Activated T-cell treated with anti-CD3 and anti-CD28 coated beads for 4 hours (primary cell): ENCODE data around the gene FHIP2A.
"Not testable (repeated sequence)": the region's sequence is repeated elsewhere in the genome, so short reads cannot be mapped to it uniquely, and the experiment has no call there.

Experiments
- DNase-seq: peaks from one replicate; pipeline ENCODE4 v3.0.0-alpha.2; 2020

FHIP2A gene

GRCh38 chr10:114821293-114821914 lies at the start of gene FHIP2A:
Gene FHIP2A, plus strand, starts transcription at chr10:114821780. Its CDS starts 299 bp downstream, at chr10:114822079.
- peak; percentile 77 for DNase-seq

- DNase-seq: no peak
Measured at GRCh38 chr10:114772496-114773196, 48.9 kb upstream of the FHIP2A start.

- no peak for DNase-seq
Measured at GRCh38 chr10:114773197-114773532, 48.4 kb upstream of the FHIP2A start.

- DNase-seq: not testable (repeated sequence)
Measured at GRCh38 chr10:114775082-114775481, 46.5 kb upstream of the FHIP2A start.

GRCh38 chr10:114777415-114777814 lies 44.2 kb upstream of the FHIP2A start:
- DNase-seq: no peak

GRCh38 chr10:114779803-114780576 lies 41.6 kb upstream of the FHIP2A start:
- no peak for DNase-seq

GRCh38 chr10:114780577-114781184 lies 40.9 kb upstream of the FHIP2A start:
- no peak for DNase-seq

GRCh38 chr10:114782666-114783065 lies 38.9 kb upstream of the FHIP2A start:
- no peak for DNase-seq

GRCh38 chr10:114783686-114784085 lies 37.9 kb upstream of the FHIP2A start:
- no peak for DNase-seq

GRCh38 chr10:114786492-114786891 lies 35.1 kb upstream of the FHIP2A start:
- DNase-seq: not testable (repeated sequence)

- DNase-seq: not testable (repeated sequence)
Measured at GRCh38 chr10:114787131-114787530, 34.4 kb upstream of the FHIP2A start.

GRCh38 chr10:114791768-114792167 lies 29.8 kb upstream of the FHIP2A start:
- no peak for DNase-seq

GRCh38 chr10:114795039-114795438 lies 26.5 kb upstream of the FHIP2A start:
- DNase-seq: no peak

GRCh38 chr10:114800361-114800760 lies 21.2 kb upstream of the FHIP2A start:
- DNase-seq: no peak

- DNase-seq: no peak
Measured at GRCh38 chr10:114801411-114801813, 20.2 kb upstream of the FHIP2A start.

- no peak for DNase-seq
Measured at GRCh38 chr10:114802177-114802576, 19.4 kb upstream of the FHIP2A start.

- DNase-seq: no peak
Measured at GRCh38 chr10:114806562-114807391, 14.8 kb upstream of the FHIP2A start.

- DNase-seq: no peak
Measured at GRCh38 chr10:114808982-114809381, 12.6 kb upstream of the FHIP2A start.

GRCh38 chr10:114810926-114811325 lies 10.7 kb upstream of the FHIP2A start:
- no peak for DNase-seq

GRCh38 chr10:114811862-114812261 lies 9.7 kb upstream of the FHIP2A start:
- no peak for DNase-seq

GRCh38 chr10:114815791-114816190 lies 5.8 kb upstream of the FHIP2A start:
- DNase-seq: no peak

GRCh38 chr10:114816308-114816707 lies 5.3 kb upstream of the FHIP2A start:
- DNase-seq: no peak

GRCh38 chr10:114819322-114819721 lies 2.3 kb upstream of the FHIP2A start:
- no peak for DNase-seq
